Type B pancreatic cell (in vitro differentiated cells): ENCODE data around the gene SMAD1. TPM values are rescaled to one million over a fixed set of nuclear protein-coding genes. Genes with fewer than 3 reads are reported as not detected.

ENCODE experiments used
- DNase-seq: peaks from one replicate; pipeline ENCODE4 v3.0.0; 2021; ENCODE audit warnings: mixed read lengths; ENCODE audit not compliant: unreplicated experiment; ENCODE audit errors: extremely low spot score
- H3K27ac Mint-ChIP-seq: 2 replicates; pipeline ENCODE4 v1.8.0; 2021; ENCODE audit warnings: mild to moderate bottlenecking, mixed read lengths
- H3K27me3 Mint-ChIP-seq: 2 replicates; pipeline ENCODE4 v1.8.0; 2021; ENCODE audit warnings: mixed read lengths
- H3K36me3 Mint-ChIP-seq: 2 replicates; pipeline ENCODE4 v1.8.0; 2021; ENCODE audit warnings: mixed read lengths
- H3K4me1 Mint-ChIP-seq: one replicate; pipeline ENCODE4 v1.8.0; 2021; ENCODE audit warnings: mixed read lengths; ENCODE audit not compliant: unreplicated experiment
- H3K4me3 Mint-ChIP-seq: 2 replicates; pipeline ENCODE4 v1.8.0; 2021; ENCODE audit warnings: mild to moderate bottlenecking, mixed read lengths
- H3K9me3 Mint-ChIP-seq: 2 replicates; pipeline ENCODE4 v1.8.0; 2021; ENCODE audit warnings: mixed read lengths
- CTCF ChIP-seq: fragments of 200-600 bp; sonication (generic); conservative IDR thresholded peaks from 2 replicates; pipeline ENCODE4 v1.5.0; 2021; ENCODE audit warnings: antibody characterized with exemption, mild to moderate bottlenecking
- total RNA-seq: library from RNA; stranded (reverse); gene quantifications from 2 replicates; pipeline ENCODE4 v1.2.1, GENCODE V29; 2021; ENCODE audit warnings: low replicate concordance

The SMAD1 gene
- total RNA-seq, 1 donor from 2014 or later: 32.0 TPM

GRCh38 chr4:145487631-145488030 lies 6.0 kb downstream of the SMAD1 start:
- Mint-ChIP-seq H3K27me3 (no peaks in the 10 kb centered on the region), H3K4me1 (peaks cover 13% of the 10 kb centered on the region), H3K4me3 (no peak overlapping the region), H3K27ac (no peak overlapping the region), H3K9me3 (no peaks in the 10 kb centered on the region), H3K36me3 (no peaks in the 10 kb centered on the region)
- no peak for TF ChIP-seq CTCF
- no peak for DNase-seq

- no peak for TF ChIP-seq CTCF
- Mint-ChIP-seq H3K9me3 (no peaks in the 10 kb centered on the region), H3K36me3 (no peaks in the 10 kb centered on the region), H3K27ac (no peak overlapping the region), H3K4me3 (no peak overlapping the region), H3K27me3 (no peaks in the 10 kb centered on the region), H3K4me1 (peaks cover 19% of the 10 kb centered on the region)
- no peak for DNase-seq
These were observed 6.7 kb downstream of the SMAD1 start for GRCh38 chr4:145488310-145488709.

GRCh38 chr4:145489556-145489955 lies 7.9 kb downstream of the SMAD1 start:
- no peak for TF ChIP-seq CTCF
- Mint-ChIP-seq H3K27me3 (no peaks in the 10 kb centered on the region), H3K9me3 (no peaks in the 10 kb centered on the region), H3K36me3 (no peaks in the 10 kb centered on the region), H3K4me3 (no peak overlapping the region), H3K4me1 (peaks cover 21% of the 10 kb centered on the region), H3K27ac (no peak overlapping the region)
- no peak for DNase-seq

- no peaks in the 10 kb centered on the region for H3K9me3 Mint-ChIP-seq
- no peak overlapping the region for H3K27ac Mint-ChIP-seq
- no peaks in the 10 kb centered on the region for H3K27me3 Mint-ChIP-seq
- no peaks in the 10 kb centered on the region for H3K36me3 Mint-ChIP-seq
- peaks cover 28% of the 10 kb centered on the region for H3K4me1 Mint-ChIP-seq
- TF ChIP-seq CTCF: no peak
- DNase-seq: no peak
- H3K4me3 Mint-ChIP-seq: no peak overlapping the region
These were observed 8.7 kb downstream of the SMAD1 start for GRCh38 chr4:145490361-145490760.

- DNase-seq: no peak
- no peak overlapping the region for H3K4me3 Mint-ChIP-seq
- no peaks in the 10 kb centered on the region for H3K27me3 Mint-ChIP-seq
- H3K9me3 Mint-ChIP-seq: no peaks in the 10 kb centered on the region
- no peak overlapping the region for H3K27ac Mint-ChIP-seq
- TF ChIP-seq CTCF: no peak
- H3K4me1 Mint-ChIP-seq: peaks cover 27% of the 10 kb centered on the region
- H3K36me3 Mint-ChIP-seq: no peaks in the 10 kb centered on the region
These were observed 9.1 kb downstream of the SMAD1 start for GRCh38 chr4:145490796-145491195.

- Mint-ChIP-seq H3K36me3 (peaks cover 4% of the 10 kb centered on the region), H3K4me1 (peaks cover 20% of the 10 kb centered on the region), H3K4me3 (no peak overlapping the region), H3K27ac (no peak overlapping the region), H3K9me3 (no peaks in the 10 kb centered on the region), H3K27me3 (no peaks in the 10 kb centered on the region)
- no peak for DNase-seq
- TF ChIP-seq CTCF: no peak
These were observed 10.7 kb downstream of the SMAD1 start for GRCh38 chr4:145492376-145492775.
